ENCODE results near the gene STK24.

STK24 gene

GRCh38 chr13:98485561-98485960 lies 91.3 kb downstream of the STK24 start:
- H3K9ac ChIP-seq (ENCODE audit: low read depth in 1 of 2, low read length in 2 of 2), result no peak overlapping the region
- H3K4me3 ChIP-seq (ENCODE audit: low read depth in 1 of 2, low read length in 2 of 2), result no peak overlapping the region
- peaks cover 81 to 83% of the 10 kb centered on the region in 2 donors for H3K4me1 ChIP-seq (ENCODE audit: control insufficient read depth in 1 of 2, insufficient read depth in 2 of 2, low read length in 2 of 2)

GRCh38 chr13:98484289-98485219 lies 92.4 kb downstream of the STK24 start:
- peaks cover 71 to 73% of the 10 kb centered on the region in 2 donors for H3K4me1 ChIP-seq (ENCODE audit: control insufficient read depth in 1 of 2, insufficient read depth in 2 of 2, low read length in 2 of 2)
- H3K4me3 ChIP-seq (ENCODE audit: low read depth in 1 of 2, low read length in 2 of 2), result peak overlapping the region; percentile 12 to 25
- peak overlapping the region; percentile 19 to 57 for H3K9ac ChIP-seq (ENCODE audit: low read depth in 1 of 2, low read length in 2 of 2)
- H3K27ac ChIP-seq (ENCODE audit: low read depth, low read length), result peak overlapping the region; percentile 81
- peaks cover 6 to 11% of the 10 kb centered on the region in 2 donors for H3K36me3 ChIP-seq (ENCODE audit: control insufficient read depth in 1 of 2, insufficient read depth in 2 of 2, low read length in 2 of 2)
- no peaks in the 10 kb centered on the region for H3K27me3 ChIP-seq (ENCODE audit: control insufficient read depth in 1 of 2, insufficient read depth in 2 of 2, low read length in 2 of 2)
- no peaks in the 10 kb centered on the region for H3K9me3 ChIP-seq (ENCODE audit: control insufficient read depth in 1 of 2, low read length in 2 of 2)

More at GRCh38 chr13:98485561-98485960, 91.3 kb downstream of the STK24 start:
- Histone ChIP-seq H3K27ac (ENCODE audit: low read depth, low read length) (peak overlapping the region; percentile 81), H3K36me3 (ENCODE audit: control insufficient read depth in 1 of 2, insufficient read depth in 2 of 2, low read length in 2 of 2) (peaks cover 6 to 8% of the 10 kb centered on the region in 2 donors), H3K9me3 (ENCODE audit: control insufficient read depth in 1 of 2, low read length in 2 of 2) (no peaks in the 10 kb centered on the region), H3K27me3 (ENCODE audit: control insufficient read depth in 1 of 2, insufficient read depth in 2 of 2, low read length in 2 of 2) (no peaks in the 10 kb centered on the region)

- Histone ChIP-seq H3K27me3 (ENCODE audit: control insufficient read depth in 1 of 2, insufficient read depth in 2 of 2, low read length in 2 of 2) (no peaks in the 10 kb centered on the region), H3K4me1 (ENCODE audit: control insufficient read depth in 1 of 2, insufficient read depth in 2 of 2, low read length in 2 of 2) (peaks cover 63 to 66% of the 10 kb centered on the region in 2 donors), H3K9ac (ENCODE audit: low read depth in 1 of 2, low read length in 2 of 2) (peak overlapping the region; percentile 19 to 57), H3K4me3 (ENCODE audit: low read depth in 1 of 2, low read length in 2 of 2) (peak overlapping the region in 1 of 2 donors; percentile 12), H3K36me3 (ENCODE audit: control insufficient read depth in 1 of 2, insufficient read depth in 2 of 2, low read length in 2 of 2) (peaks cover 6 to 8% of the 10 kb centered on the region in 2 donors), H3K27ac (ENCODE audit: low read depth, low read length) (peak overlapping the region; percentile 43), H3K9me3 (ENCODE audit: control insufficient read depth in 1 of 2, low read length in 2 of 2) (no peaks in the 10 kb centered on the region)
Observed at GRCh38 chr13:98483601-98484288, 93.2 kb downstream of the STK24 start.

- Histone ChIP-seq H3K4me1 (ENCODE audit: control insufficient read depth in 1 of 2, insufficient read depth in 2 of 2, low read length in 2 of 2) (peaks cover 61 to 65% of the 10 kb centered on the region in 2 donors), H3K4me3 (ENCODE audit: low read depth in 1 of 2, low read length in 2 of 2) (peak overlapping the region in 1 of 2 donors; percentile 12), H3K27ac (ENCODE audit: low read depth, low read length) (peak overlapping the region; percentile 43), H3K9ac (ENCODE audit: low read depth in 1 of 2, low read length in 2 of 2) (peak overlapping the region in 1 of 2 donors; percentile 57), H3K36me3 (ENCODE audit: control insufficient read depth in 1 of 2, insufficient read depth in 2 of 2, low read length in 2 of 2) (peaks cover 6 to 8% of the 10 kb centered on the region in 2 donors), H3K27me3 (ENCODE audit: control insufficient read depth in 1 of 2, insufficient read depth in 2 of 2, low read length in 2 of 2) (no peaks in the 10 kb centered on the region), H3K9me3 (ENCODE audit: control insufficient read depth in 1 of 2, low read length in 2 of 2) (no peaks in the 10 kb centered on the region)
Observed at GRCh38 chr13:98482476-98483444, 94.1 kb downstream of the STK24 start.

GRCh38 chr13:98480915-98481877 lies 95.7 kb downstream of the STK24 start:
- no peaks in the 10 kb centered on the region for H3K27me3 ChIP-seq (ENCODE audit: control insufficient read depth in 1 of 2, insufficient read depth in 2 of 2, low read length in 2 of 2)

GRCh38 chr13:98479496-98480003 lies 97.4 kb downstream of the STK24 start:
- Histone ChIP-seq H3K4me1 (ENCODE audit: control insufficient read depth in 1 of 2, insufficient read depth in 2 of 2, low read length in 2 of 2) (peaks cover 42 to 52% of the 10 kb centered on the region in 2 donors), H3K36me3 (ENCODE audit: control insufficient read depth in 1 of 2, insufficient read depth in 2 of 2, low read length in 2 of 2) (peaks cover 6 to 13% of the 10 kb centered on the region in 2 donors), H3K9ac (ENCODE audit: low read depth in 1 of 2, low read length in 2 of 2) (no peak overlapping the region), H3K9me3 (ENCODE audit: control insufficient read depth in 1 of 2, low read length in 2 of 2) (no peaks in the 10 kb centered on the region), H3K27me3 (ENCODE audit: control insufficient read depth in 1 of 2, insufficient read depth in 2 of 2, low read length in 2 of 2) (no peaks in the 10 kb centered on the region), H3K27ac (ENCODE audit: low read depth, low read length) (no peak overlapping the region), H3K4me3 (ENCODE audit: low read depth in 1 of 2, low read length in 2 of 2) (no peak overlapping the region)

More at GRCh38 chr13:98480915-98481877, 95.7 kb downstream of the STK24 start:
- no peak overlapping the region for H3K27ac ChIP-seq (ENCODE audit: low read depth, low read length)
- peaks cover 55 to 68% of the 10 kb centered on the region in 2 donors for H3K4me1 ChIP-seq (ENCODE audit: control insufficient read depth in 1 of 2, insufficient read depth in 2 of 2, low read length in 2 of 2)
- no peaks in the 10 kb centered on the region for H3K9me3 ChIP-seq (ENCODE audit: control insufficient read depth in 1 of 2, low read length in 2 of 2)
- peaks cover 6 to 8% of the 10 kb centered on the region in 2 donors for H3K36me3 ChIP-seq (ENCODE audit: control insufficient read depth in 1 of 2, insufficient read depth in 2 of 2, low read length in 2 of 2)
- peak overlapping the region in 1 of 2 donors; percentile 45 for H3K9ac ChIP-seq (ENCODE audit: low read depth in 1 of 2, low read length in 2 of 2)
- H3K4me3 ChIP-seq (ENCODE audit: low read depth in 1 of 2, low read length in 2 of 2), result peak overlapping the region in 1 of 2 donors; percentile 1

GRCh38 chr13:98478189-98479129 lies 98.4 kb downstream of the STK24 start:
- Histone ChIP-seq H3K27ac (ENCODE audit: low read depth, low read length) (no peak overlapping the region), H3K9me3 (ENCODE audit: control insufficient read depth in 1 of 2, low read length in 2 of 2) (no peaks in the 10 kb centered on the region), H3K27me3 (ENCODE audit: control insufficient read depth in 1 of 2, insufficient read depth in 2 of 2, low read length in 2 of 2) (no peaks in the 10 kb centered on the region), H3K36me3 (ENCODE audit: control insufficient read depth in 1 of 2, insufficient read depth in 2 of 2, low read length in 2 of 2) (peaks cover 8 to 23% of the 10 kb centered on the region in 2 donors), H3K4me3 (ENCODE audit: low read depth in 1 of 2, low read length in 2 of 2) (no peak overlapping the region), H3K9ac (ENCODE audit: low read depth in 1 of 2, low read length in 2 of 2) (no peak overlapping the region), H3K4me1 (ENCODE audit: control insufficient read depth in 1 of 2, insufficient read depth in 2 of 2, low read length in 2 of 2) (peaks cover 31 to 41% of the 10 kb centered on the region in 2 donors)

GRCh38 chr13:98476538-98476966 lies 100.4 kb downstream of the STK24 start:
- Histone ChIP-seq H3K27ac (ENCODE audit: low read depth, low read length) (no peak overlapping the region), H3K4me1 (ENCODE audit: control insufficient read depth in 1 of 2, insufficient read depth in 2 of 2, low read length in 2 of 2) (peaks cover 27 to 30% of the 10 kb centered on the region in 2 donors), H3K9ac (ENCODE audit: low read depth in 1 of 2, low read length in 2 of 2) (peak overlapping the region in 1 of 2 donors; percentile 2), H3K4me3 (ENCODE audit: low read depth in 1 of 2, low read length in 2 of 2) (peak overlapping the region in 1 of 2 donors; percentile 24), H3K36me3 (ENCODE audit: control insufficient read depth in 1 of 2, insufficient read depth in 2 of 2, low read length in 2 of 2) (peaks cover 11 to 34% of the 10 kb centered on the region in 2 donors), H3K9me3 (ENCODE audit: control insufficient read depth in 1 of 2, low read length in 2 of 2) (no peaks in the 10 kb centered on the region), H3K27me3 (ENCODE audit: control insufficient read depth in 1 of 2, insufficient read depth in 2 of 2, low read length in 2 of 2) (no peaks in the 10 kb centered on the region)

Measured in duodenal mucosa (tissue), 2 donors.